Measurements from ENCODE around the gene KCNIP3. TPM values are rescaled to one million over a fixed set of nuclear protein-coding genes. Genes with fewer than 3 reads are reported as not detected.
A peak's percentile ranks its signal among the peaks of the same experiment; 100 is the strongest.

Gene KCNIP3
- total and polyA plus RNA-seq, 8 donors = 3.5 to 7.5 (median 3.6) TPM

DNA sequence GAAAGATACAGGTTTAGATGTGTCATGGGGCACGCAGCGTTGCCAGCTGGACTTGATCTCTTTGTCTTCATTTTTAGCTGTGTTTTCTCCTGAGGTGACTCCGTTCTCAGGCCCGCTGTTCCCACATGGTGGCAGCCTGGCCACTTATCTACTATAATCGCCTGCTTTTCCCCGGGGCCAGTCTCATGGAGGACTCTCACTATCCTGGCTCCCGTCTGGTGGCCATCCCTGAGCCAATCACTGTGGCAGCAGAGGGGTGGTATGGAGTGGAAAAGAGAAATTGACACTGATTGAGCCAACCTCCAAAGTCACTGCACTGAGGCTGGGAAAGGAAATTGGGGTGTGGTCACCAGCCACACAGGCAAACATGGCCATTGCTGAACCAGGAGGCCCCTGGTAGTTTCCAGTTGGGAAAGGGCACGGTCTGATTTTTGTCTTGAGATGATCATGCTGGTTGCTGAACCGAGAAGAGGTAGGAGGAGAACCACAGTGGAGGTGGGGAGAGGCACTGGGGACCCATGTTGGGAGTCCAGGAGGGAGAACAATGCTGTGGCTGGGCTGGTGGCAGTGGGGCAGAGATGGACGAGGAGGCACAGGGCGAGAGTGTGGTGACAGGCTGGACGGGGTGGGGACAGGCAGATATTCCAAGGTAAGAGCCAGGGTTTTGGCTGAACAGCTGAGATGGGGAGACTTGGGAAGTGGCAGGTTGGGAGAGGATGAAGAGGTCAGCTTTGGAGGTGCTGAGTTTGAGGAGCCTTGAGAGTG lies 45.6 kb downstream of the KCNIP3 start:
- Histone ChIP-seq H3K4me1 (no peaks in the 10 kb centered on the region), H3K27ac (no peak overlapping the region), H3K4me3 (no peak overlapping the region), H3K9me3 (no peaks in the 10 kb centered on the region), H3K27me3 (no peaks in the 10 kb centered on the region), H3K36me3 (no peaks in the 10 kb centered on the region)
- DNase-seq (peak in 2 of 6 donors; percentile 30 to 38), ATAC-seq (no peak), FAIRE-seq (no peak)
- TF ChIP-seq, protein P1, sequence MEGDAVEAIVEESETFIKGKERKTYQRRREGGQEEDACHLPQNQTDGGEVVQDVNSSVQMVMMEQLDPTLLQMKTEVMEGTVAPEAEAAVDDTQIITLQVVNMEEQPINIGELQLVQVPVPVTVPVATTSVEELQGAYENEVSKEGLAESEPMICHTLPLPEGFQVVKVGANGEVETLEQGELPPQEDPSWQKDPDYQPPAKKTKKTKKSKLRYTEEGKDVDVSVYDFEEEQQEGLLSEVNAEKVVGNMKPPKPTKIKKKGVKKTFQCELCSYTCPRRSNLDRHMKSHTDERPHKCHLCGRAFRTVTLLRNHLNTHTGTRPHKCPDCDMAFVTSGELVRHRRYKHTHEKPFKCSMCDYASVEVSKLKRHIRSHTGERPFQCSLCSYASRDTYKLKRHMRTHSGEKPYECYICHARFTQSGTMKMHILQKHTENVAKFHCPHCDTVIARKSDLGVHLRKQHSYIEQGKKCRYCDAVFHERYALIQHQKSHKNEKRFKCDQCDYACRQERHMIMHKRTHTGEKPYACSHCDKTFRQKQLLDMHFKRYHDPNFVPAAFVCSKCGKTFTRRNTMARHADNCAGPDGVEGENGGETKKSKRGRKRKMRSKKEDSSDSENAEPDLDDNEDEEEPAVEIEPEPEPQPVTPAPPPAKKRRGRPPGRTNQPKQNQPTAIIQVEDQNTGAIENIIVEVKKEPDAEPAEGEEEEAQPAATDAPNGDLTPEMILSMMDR (IDR thresholded peaks at IDR 0.05) = no peak
- WGBS, 2 donors = 82 to 90% methylated on average over 12 of the region's 12 CpGs
- intact Hi-C loops (cut with DNase I) = no loop called here

- ATAC-seq (no peak), FAIRE-seq (no peak), DNase-seq (peak in 2 of 6 donors; percentile 14 to 19)
- WGBS, 2 donors = 73 to 85% methylated on average over 7 of the region's 7 CpGs
- Histone ChIP-seq H3K4me1 (no peaks in the 10 kb centered on the region), H3K4me3 (no peak overlapping the region), H3K27me3 (no peaks in the 10 kb centered on the region), H3K9me3 (no peaks in the 10 kb centered on the region), H3K36me3 (no peaks in the 10 kb centered on the region), H3K27ac (no peak overlapping the region)
- TF ChIP-seq, protein P1 (IDR thresholded peaks at IDR 0.05) = no peak
- intact Hi-C loops (cut with DNase I) = no loop called here
Measured at GRCh38 chr2:95343429-95344214, 46.5 kb downstream of the KCNIP3 start.

DNA sequence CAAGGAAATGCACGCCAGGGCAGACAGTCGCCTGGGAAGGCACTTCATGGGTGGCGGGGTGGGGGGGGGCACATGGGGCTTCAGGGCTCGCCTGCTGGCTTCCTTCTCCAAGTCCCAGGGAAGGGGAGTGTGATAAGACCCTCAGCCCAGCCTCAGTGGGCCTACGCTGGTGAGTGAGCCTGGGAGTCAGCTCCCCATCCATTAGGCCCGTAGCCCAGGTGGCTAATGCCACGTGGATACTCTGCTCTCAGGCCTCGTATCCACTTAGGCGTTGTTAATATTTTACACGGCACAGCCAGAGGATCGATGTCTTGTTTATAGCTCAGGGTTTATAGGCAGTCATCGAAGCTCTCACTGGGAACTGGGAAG lies 47.1 kb downstream of the KCNIP3 start:
- DNase-seq (peak in 2 of 6 donors; percentile 35 to 48), FAIRE-seq (no peak), ATAC-seq (no peak)
- intact Hi-C loops (cut with DNase I) = no loop called here
- TF ChIP-seq, protein P1 (IDR thresholded peaks at IDR 0.05) = no peak
- Histone ChIP-seq H3K36me3 (no peaks in the 10 kb centered on the region), H3K4me1 (no peaks in the 10 kb centered on the region), H3K27me3 (no peaks in the 10 kb centered on the region), H3K9me3 (no peaks in the 10 kb centered on the region), H3K4me3 (no peak overlapping the region), H3K27ac (no peak overlapping the region)
- 67 to 81% methylated on average over 12 of the region's 12 CpGs for WGBS, 2 donors

DNA sequence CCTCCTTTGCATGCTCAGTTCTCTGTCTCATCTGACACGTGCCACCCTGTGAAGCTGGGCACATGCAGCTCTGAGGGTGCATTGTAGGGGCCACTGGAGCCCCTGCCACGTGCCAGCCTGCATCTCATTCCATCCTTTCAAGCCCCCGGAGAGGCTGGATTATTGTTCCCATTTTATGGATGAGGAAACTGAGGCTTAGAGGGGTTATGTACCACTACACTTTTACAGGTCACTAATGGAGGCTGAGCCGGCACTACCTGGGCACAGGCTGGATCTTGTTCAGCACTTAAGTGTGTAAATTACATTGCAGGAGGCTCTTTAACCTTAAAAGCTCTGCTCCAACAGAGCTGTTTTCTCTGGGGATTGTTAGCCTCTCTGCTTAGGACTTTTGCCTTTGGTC lies 47.5 kb downstream of the KCNIP3 start:
- WGBS, 2 donors = 76 to 89% methylated on average over 4 of the region's 4 CpGs
- H3K4me1 ChIP-seq = no peaks in the 10 kb centered on the region
- H3K27me3 ChIP-seq = no peaks in the 10 kb centered on the region
- FAIRE-seq = no peak
- H3K9me3 ChIP-seq = no peaks in the 10 kb centered on the region
- DNase-seq = peak in 2 of 6 donors; percentile 17 to 19
- TF ChIP-seq, protein P1 (IDR thresholded peaks at IDR 0.05) = no peak
- H3K27ac ChIP-seq = no peak overlapping the region
- H3K36me3 ChIP-seq = no peaks in the 10 kb centered on the region
- intact Hi-C loops (cut with DNase I) = no loop called here
- no peak overlapping the region for H3K4me3 ChIP-seq
- ATAC-seq = no peak

All from pancreas (tissue), 10 donors.